Prostate gland (tissue), 2 donors: ENCODE measurements around the gene MSMO1.

Experiments
- POLR2A ChIP-seq: fragments of 450-650 bp; IDR thresholded peaks from one replicate; pipeline ENCODE4 v1.6.1; 2016; ENCODE audit warnings: antibody characterized with exemption, mild to moderate bottlenecking
- TF ChIP-seq, protein P1 (sequence below), 4 experiments: fragments of 200-600 bp in 2 of 4; fragments of 450-650 bp in 2 of 4; sonication (generic) in 2 of 4; IDR thresholded peaks; 1 replicate in 3 of 4; 2 replicates in 1 of 4; pipeline ENCODE4 v1.5.1; 2016 to 2019; ENCODE audit warnings: antibody characterized with exemption in 4 of 4, mild to moderate bottlenecking in 2 of 4, moderate library complexity in 2 of 4

DNA sequence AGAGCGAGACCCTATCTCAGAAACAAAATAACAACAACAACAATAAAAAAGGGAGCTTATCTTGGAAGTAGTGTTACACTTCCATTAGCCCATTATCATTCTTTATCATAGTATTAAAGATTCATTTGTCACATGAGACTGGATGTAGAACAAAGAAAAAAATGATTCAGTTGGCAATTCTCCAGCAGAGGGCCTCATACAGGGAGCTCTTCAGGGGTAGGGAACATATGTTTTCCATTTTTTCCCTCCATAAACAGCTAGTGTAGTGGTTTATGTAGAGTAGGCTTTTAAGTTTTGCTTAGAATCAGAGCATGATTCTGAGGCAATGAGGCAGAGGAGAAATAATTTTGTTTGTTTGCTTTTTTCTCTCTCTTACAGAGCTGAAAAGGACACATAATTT, 57.1 kb downstream of the MSMO1 start:
- TF ChIP-seq, protein P1, sequence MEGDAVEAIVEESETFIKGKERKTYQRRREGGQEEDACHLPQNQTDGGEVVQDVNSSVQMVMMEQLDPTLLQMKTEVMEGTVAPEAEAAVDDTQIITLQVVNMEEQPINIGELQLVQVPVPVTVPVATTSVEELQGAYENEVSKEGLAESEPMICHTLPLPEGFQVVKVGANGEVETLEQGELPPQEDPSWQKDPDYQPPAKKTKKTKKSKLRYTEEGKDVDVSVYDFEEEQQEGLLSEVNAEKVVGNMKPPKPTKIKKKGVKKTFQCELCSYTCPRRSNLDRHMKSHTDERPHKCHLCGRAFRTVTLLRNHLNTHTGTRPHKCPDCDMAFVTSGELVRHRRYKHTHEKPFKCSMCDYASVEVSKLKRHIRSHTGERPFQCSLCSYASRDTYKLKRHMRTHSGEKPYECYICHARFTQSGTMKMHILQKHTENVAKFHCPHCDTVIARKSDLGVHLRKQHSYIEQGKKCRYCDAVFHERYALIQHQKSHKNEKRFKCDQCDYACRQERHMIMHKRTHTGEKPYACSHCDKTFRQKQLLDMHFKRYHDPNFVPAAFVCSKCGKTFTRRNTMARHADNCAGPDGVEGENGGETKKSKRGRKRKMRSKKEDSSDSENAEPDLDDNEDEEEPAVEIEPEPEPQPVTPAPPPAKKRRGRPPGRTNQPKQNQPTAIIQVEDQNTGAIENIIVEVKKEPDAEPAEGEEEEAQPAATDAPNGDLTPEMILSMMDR (IDR thresholded peaks at IDR 0.05): no peak
- TF ChIP-seq POLR2A: no peak
